Esophagus muscularis mucosa (tissue), 4 donors: ENCODE data around the gene CCDC188. TPM values are rescaled to one million over a fixed set of nuclear protein-coding genes. Genes with fewer than 3 reads are reported as not detected.

ENCODE experiments used
- DNase-seq: peaks from one replicate; pipeline ENCODE4 v3.0.0-alpha.2; 2017; ENCODE audit errors: extremely low spot score
- H3K27ac ChIP-seq, 4 donors: fragments of 200-600 bp; sonication (generic); replicated peaks in 1 of 4; 1 replicate in 3 of 4; 2 replicates in 1 of 4; pipeline ENCODE4 v1.5.1; 2016 to 2019; ENCODE audit warnings: mild to moderate bottlenecking in 1 of 4
- H3K27me3 ChIP-seq, 4 donors: fragments of 200-600 bp; sonication (generic); one replicate each; pipeline versions ENCODE4 v1.5.1 to v1.6.0; 2016 to 2019
- H3K36me3 ChIP-seq, 4 donors: fragments of 200-600 bp; sonication (generic); one replicate each; pipeline ENCODE4 v1.5.1; 2016 to 2019
- H3K4me1 ChIP-seq, 4 donors: fragments of 200-600 bp; sonication (generic); one replicate each; pipeline ENCODE4 v1.5.1; 2016 to 2019
- H3K4me3 ChIP-seq, 4 donors: fragments of 200-600 bp; sonication (generic); 1 replicate in 2 of 4; 2 replicates in 2 of 4; pipeline ENCODE4 v1.5.1; 2016 to 2019; ENCODE audit warnings: mild to moderate bottlenecking in 4 of 4, moderate library complexity in 1 of 4
- H3K9me3 ChIP-seq, 4 donors: fragments of 200-600 bp; sonication (generic); 1 replicate in 3 of 4; 2 replicates in 1 of 4; pipeline ENCODE4 v1.5.1; 2016 to 2019
- CTCF ChIP-seq, 3 experiments: fragments of 200-600 bp in 2 of 3; fragments of 450-650 bp in 1 of 3; sonication (generic) in 2 of 3; IDR thresholded peaks; one replicate each; pipeline ENCODE4 v1.5.1; 2017 to 2019; ENCODE audit warnings: antibody characterized with exemption in 3 of 3, mild to moderate bottlenecking in 2 of 3, moderate library complexity in 1 of 3
- EP300 ChIP-seq: sonication (generic); formaldehyde crosslinking; IDR thresholded peaks from one replicate; pipeline ENCODE4 v1.6.1; 2017; ENCODE audit warnings: antibody characterized with exemption
- POLR2A ChIP-seq: fragments of 450-650 bp; IDR thresholded peaks from one replicate; pipeline ENCODE4 v1.6.1; 2017; ENCODE audit warnings: antibody characterized with exemption, moderate library complexity, mild to moderate bottlenecking, low read depth
- POLR2AphosphoS5 ChIP-seq, 2 donors: sonication (generic); formaldehyde crosslinking; IDR thresholded peaks; one replicate each; pipeline ENCODE4 v1.6.1; 2017; ENCODE audit warnings: antibody characterized with exemption in 2 of 2
- WGBS: methylation state at CpG from one replicate; pipeline ENCODE4 v1.1.5; 2018; 5-methylcytosine and 5-hydroxymethylcytosine counted together
- intact Hi-C: fragments of 100-400 bp; cut with DNase I; formaldehyde crosslinking; loops from one replicate; pipeline ENCODE4 v1.15.1; 2023
- total RNA-seq, 4 donors: library from RNA; depleted of rRNA; stranded (reverse); fragments of >200 nt; gene quantifications; one replicate each; pipeline versions ENCODE4 v1.1.0 to v1.2.1, GENCODE V29; 2016

CCDC188 gene
- total RNA-seq, 4 donors from 2014 or later, result 0.17 to 1.4 (median 0.64) TPM

- Histone ChIP-seq H3K36me3 (peaks cover 54 to 96% (median 87%) of the 10 kb centered on the region in 4 donors), H3K9me3 (no peaks in the 10 kb centered on the region), H3K27ac (no peak overlapping the region), H3K4me3 (no peak overlapping the region), H3K27me3 (no peaks in the 10 kb centered on the region), H3K4me1 (peaks cover 0 to 6% (median 0%) of the 10 kb centered on the region in 4 donors)
- DNase-seq, result no peak
- TF ChIP-seq CTCF (IDR thresholded peaks at IDR 0.05), result no peak
- TF ChIP-seq EP300, result no peak
- TF ChIP-seq POLR2A, result no peak
- no peak for TF ChIP-seq POLR2AphosphoS5 (IDR thresholded peaks at IDR 0.05)
- intact Hi-C loops, result loop anchor here (10.0 kb wide), 1 partner anchor 133 kb away; no protein-coding TSS in a partner anchor
- WGBS, result 94% methylated on average over 2 of the region's 7 CpGs
These were observed 43.4 kb downstream of the CCDC188 start for GRCh38 chr22:20107471-20107901.

GRCh38 chr22:20106849-20107237, 44.0 kb downstream of the CCDC188 start:
- Histone ChIP-seq H3K27ac (no peak overlapping the region), H3K4me3 (no peak overlapping the region), H3K36me3 (peaks cover 52 to 96% (median 87%) of the 10 kb centered on the region in 4 donors), H3K9me3 (no peaks in the 10 kb centered on the region), H3K27me3 (no peaks in the 10 kb centered on the region), H3K4me1 (peaks cover 0 to under 1% (median 0%) of the 10 kb centered on the region in 4 donors)
- intact Hi-C loops, result loop anchor here (10.0 kb wide), 1 partner anchor 132 kb away; no protein-coding TSS in a partner anchor
- DNase-seq, result no peak
- TF ChIP-seq POLR2A (no peak), EP300 (no peak), POLR2AphosphoS5 (IDR thresholded peaks at IDR 0.05) (no peak)
- 76% methylated on average over 9 of the region's 10 CpGs for WGBS

GRCh38 chr22:20106205-20106848, 44.5 kb downstream of the CCDC188 start:
- H3K4me3 ChIP-seq, result no peak overlapping the region
- H3K27ac ChIP-seq, result no peak overlapping the region
- 84% methylated on average over 18 of the region's 20 CpGs for WGBS
- peaks cover 47 to 96% (median 87%) of the 10 kb centered on the region in 4 donors for H3K36me3 ChIP-seq
- no peak for DNase-seq
- H3K27me3 ChIP-seq, result no peaks in the 10 kb centered on the region
- no peaks in the 10 kb centered on the region for H3K4me1 ChIP-seq
- intact Hi-C loops, result loop anchor here (10.0 kb wide), 1 partner anchor 132 kb away; no protein-coding TSS in a partner anchor
- H3K9me3 ChIP-seq, result no peaks in the 10 kb centered on the region
- TF ChIP-seq POLR2AphosphoS5 (IDR thresholded peaks at IDR 0.05) (no peak), POLR2A (no peak), EP300 (no peak), CTCF (IDR thresholded peaks at IDR 0.05) (no peak)

- no peak for DNase-seq
- Histone ChIP-seq H3K4me1 (no peaks in the 10 kb centered on the region), H3K9me3 (no peaks in the 10 kb centered on the region), H3K27ac (no peak overlapping the region), H3K4me3 (no peak overlapping the region), H3K36me3 (peaks cover 47 to 96% (median 87%) of the 10 kb centered on the region in 4 donors), H3K27me3 (no peaks in the 10 kb centered on the region)
- 84% methylated on average over 7 of the region's 7 CpGs for WGBS
- TF ChIP-seq CTCF (IDR thresholded peaks at IDR 0.05), result no peak
- no peak for TF ChIP-seq POLR2AphosphoS5 (IDR thresholded peaks at IDR 0.05)
- TF ChIP-seq POLR2A, result no peak
- no peak for TF ChIP-seq EP300
- intact Hi-C loops, result loop anchor here (10.0 kb wide), 1 partner anchor 131 kb away; no protein-coding TSS in a partner anchor
These were observed 45.2 kb downstream of the CCDC188 start for GRCh38 chr22:20105456-20106204.
